Effector memory CD8-positive, alpha-beta T cell (primary cell): ENCODE measurements around the gene E2F4.

Experiments
- ATAC-seq: fragments of 150-1000 bp; cut with Tn5 transposase; replicated peaks from 2 replicates; pipeline ENCODE4 v1.10.0; 2021; ENCODE audit warnings: mild to moderate bottlenecking, moderate library complexity
- DNase-seq, 3 experiments: peaks; one replicate each; pipeline ENCODE4 v3.0.0; 2021
- H3K27ac Mint-ChIP-seq, 2 donors: one replicate each; pipeline ENCODE4 v1.8.0; 2022; ENCODE audit warnings: mild to moderate bottlenecking in 2 of 2, mixed read lengths in 2 of 2, moderate library complexity in 2 of 2
- H3K27me3 Mint-ChIP-seq, 2 donors: one replicate each; pipeline ENCODE4 v1.8.0; 2022; ENCODE audit warnings: mixed read lengths in 2 of 2
- H3K36me3 Mint-ChIP-seq: one replicate; pipeline ENCODE4 v1.8.0; 2022; ENCODE audit warnings: mild to moderate bottlenecking, moderate library complexity, mixed read lengths; ENCODE audit not compliant: insufficient read depth
- H3K4me1 Mint-ChIP-seq, 2 donors: one replicate each; pipeline ENCODE4 v1.8.0; 2022; ENCODE audit warnings: low read depth in 2 of 2, mixed read lengths in 2 of 2
- H3K4me3 Mint-ChIP-seq, 2 donors: one replicate each; pipeline ENCODE4 v1.8.0; 2022; ENCODE audit warnings: mild to moderate bottlenecking in 2 of 2, mixed read lengths in 2 of 2, moderate library complexity in 2 of 2
- H3K9me3 Mint-ChIP-seq, 2 donors: one replicate each; pipeline ENCODE4 v1.8.0; 2022; ENCODE audit warnings: mixed read lengths in 2 of 2

The E2F4 gene

GRCh38 chr16:67151431-67152097 is 40.4 kb upstream of the E2F4 start:
- Mint-ChIP-seq H3K4me1 (peaks cover 32 to 34% of the 10 kb centered on the region in 2 donors), H3K9me3 (no peaks in the 10 kb centered on the region), H3K27me3 (no peaks in the 10 kb centered on the region), H3K27ac (peak overlapping the region in 1 of 2 donors; percentile 57), H3K4me3 (peak overlapping the region; percentile 81 to 82), H3K36me3 (peaks cover 20% of the 10 kb centered on the region)
- no peak for ATAC-seq
- DNase-seq: no peak

DNA sequence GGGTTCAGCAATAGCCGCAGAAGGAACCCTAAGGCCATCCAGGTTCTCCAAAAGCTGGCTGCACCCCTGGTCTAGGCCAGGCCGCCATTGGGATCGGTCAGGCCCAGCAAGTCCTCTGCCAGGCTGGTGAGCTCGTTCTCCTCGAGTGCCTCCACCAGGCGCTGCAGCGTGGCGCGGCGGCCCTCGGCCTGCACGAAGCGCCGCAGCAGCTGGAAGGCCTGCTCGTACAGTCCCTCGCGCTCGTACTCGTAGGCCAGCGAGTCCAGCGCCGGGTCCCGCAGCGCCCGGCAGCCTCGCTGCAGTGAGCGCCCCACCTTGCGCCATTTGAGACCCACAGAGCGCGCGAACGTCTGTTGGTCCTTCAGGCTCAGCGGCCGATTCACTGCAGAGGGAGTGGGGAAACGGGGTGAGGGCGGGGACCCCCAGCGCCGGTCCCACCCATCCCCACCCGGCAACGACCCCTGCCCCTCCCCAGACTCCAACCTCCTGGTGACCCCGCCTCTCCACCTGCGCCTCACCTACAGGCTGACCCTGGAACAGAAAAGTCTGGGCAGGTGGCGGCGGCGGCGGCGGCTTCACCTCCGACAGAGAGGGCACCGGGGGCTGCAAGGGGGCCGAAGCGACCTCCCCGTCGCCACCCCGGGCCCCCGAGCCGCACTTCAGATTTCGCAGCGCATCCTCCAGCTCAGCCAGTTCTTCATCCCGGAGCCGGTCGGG is 37.2 kb upstream of the E2F4 start:
- Mint-ChIP-seq H3K9me3 (no peaks in the 10 kb centered on the region), H3K27me3 (no peaks in the 10 kb centered on the region), H3K4me3 (peak overlapping the region; percentile 76 to 77), H3K4me1 (peaks cover 55% of the 10 kb centered on the region in 2 donors), H3K36me3 (peaks cover 37% of the 10 kb centered on the region), H3K27ac (no peak overlapping the region)
- DNase-seq (no peak), ATAC-seq (no peak)

DNA sequence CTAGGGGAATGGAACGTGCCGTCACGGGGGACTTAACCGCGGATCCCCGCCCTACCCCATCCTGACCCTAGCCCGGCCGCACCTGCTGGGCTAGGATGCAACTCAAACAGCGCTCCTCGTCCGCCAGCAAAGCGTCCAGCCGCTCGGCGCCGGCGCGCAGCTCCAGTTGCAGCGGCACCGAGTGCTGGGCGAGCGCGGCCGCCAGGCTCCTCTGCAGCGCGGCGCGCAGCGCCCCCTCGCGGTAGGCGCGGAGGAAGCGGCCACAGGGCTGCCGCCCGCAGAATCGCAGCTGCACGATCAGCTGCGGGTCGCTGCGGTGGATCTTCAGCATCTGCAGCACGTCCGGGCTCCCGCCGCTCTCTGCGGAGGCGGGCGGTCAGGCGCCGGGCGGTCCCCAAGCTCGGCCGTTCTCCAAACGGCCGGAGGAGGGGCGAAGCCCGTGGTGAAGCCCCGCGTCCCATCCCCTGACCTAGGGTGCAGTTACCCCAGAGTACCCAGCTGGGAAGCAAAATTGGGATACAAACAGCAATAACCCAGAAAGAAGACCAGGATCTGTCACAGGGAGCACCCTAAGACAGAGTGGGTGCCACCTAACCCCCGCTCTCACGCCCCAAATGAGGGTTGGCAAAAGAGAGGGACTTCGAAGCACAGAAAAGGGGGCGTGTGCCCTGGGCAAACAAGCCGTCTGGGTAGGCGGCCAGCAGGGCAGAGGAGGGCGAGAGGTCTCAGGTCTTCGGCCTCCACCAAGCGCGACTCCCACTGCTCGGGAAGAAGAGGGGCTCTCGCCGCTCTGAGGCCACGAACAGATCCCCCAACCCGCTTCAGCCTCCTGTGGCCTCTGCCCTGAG is 36.4 kb upstream of the E2F4 start:
- Mint-ChIP-seq H3K27me3 (no peaks in the 10 kb centered on the region), H3K4me3 (peak overlapping the region; percentile 76 to 77), H3K4me1 (peaks cover 55 to 57% of the 10 kb centered on the region in 2 donors), H3K36me3 (peaks cover 40% of the 10 kb centered on the region), H3K27ac (peak overlapping the region; percentile 16 to 60), H3K9me3 (no peaks in the 10 kb centered on the region)
- peak; percentile 69 to 80 (median 73) for DNase-seq
- ATAC-seq: peak; percentile 39

- Mint-ChIP-seq H3K27me3 (peaks cover 4 to 7% of the 10 kb centered on the region in 2 donors), H3K36me3 (peaks cover 47% of the 10 kb centered on the region), H3K4me1 (peaks cover 54 to 59% of the 10 kb centered on the region in 2 donors), H3K9me3 (no peaks in the 10 kb centered on the region), H3K4me3 (peak overlapping the region; percentile 57 to 77), H3K27ac (peak overlapping the region in 1 of 2 donors; percentile 98)
- DNase-seq (no peak), ATAC-seq (no peak)
These were observed 35.7 kb upstream of the E2F4 start for GRCh38 chr16:67156143-67156844.

DNA sequence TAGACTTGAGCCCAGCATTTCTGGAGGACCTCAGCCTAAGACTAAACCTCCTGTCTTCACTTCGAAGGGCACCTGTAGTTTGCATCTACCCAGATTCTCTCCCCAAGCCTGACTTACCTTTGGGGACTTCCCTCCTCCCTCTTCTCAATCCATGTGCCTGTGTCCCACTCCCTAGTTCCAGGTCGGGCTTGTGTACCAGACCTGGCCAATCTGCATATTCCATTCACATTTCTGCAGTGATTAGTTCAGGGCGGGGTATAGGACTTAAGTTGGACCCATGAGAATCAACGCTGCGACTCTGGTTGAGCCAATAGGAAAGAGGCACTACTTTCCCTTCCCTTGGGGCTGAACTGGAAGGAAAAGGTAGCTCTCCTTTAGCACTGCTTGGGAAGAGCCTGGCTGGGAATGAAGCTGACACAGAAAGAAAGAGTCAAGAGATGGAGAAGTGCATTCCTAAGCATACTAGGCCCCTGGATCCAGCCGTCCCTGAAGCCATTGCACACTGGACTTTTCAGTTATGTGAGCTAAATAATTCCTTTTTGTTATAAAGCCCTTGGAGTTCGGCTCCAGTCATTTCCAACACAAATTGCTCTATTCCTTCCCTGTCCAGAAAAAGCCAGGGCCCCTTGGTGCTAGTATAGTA is 34.7 kb upstream of the E2F4 start:
- no peak for DNase-seq
- Mint-ChIP-seq H3K36me3 (peaks cover 53% of the 10 kb centered on the region), H3K4me3 (peak overlapping the region; percentile 79 to 87), H3K9me3 (no peaks in the 10 kb centered on the region), H3K27ac (peak overlapping the region; percentile 97 to 98), H3K4me1 (peaks cover 50 to 55% of the 10 kb centered on the region in 2 donors), H3K27me3 (peaks cover 4 to 16% of the 10 kb centered on the region in 2 donors)
- ATAC-seq: no peak

DNA sequence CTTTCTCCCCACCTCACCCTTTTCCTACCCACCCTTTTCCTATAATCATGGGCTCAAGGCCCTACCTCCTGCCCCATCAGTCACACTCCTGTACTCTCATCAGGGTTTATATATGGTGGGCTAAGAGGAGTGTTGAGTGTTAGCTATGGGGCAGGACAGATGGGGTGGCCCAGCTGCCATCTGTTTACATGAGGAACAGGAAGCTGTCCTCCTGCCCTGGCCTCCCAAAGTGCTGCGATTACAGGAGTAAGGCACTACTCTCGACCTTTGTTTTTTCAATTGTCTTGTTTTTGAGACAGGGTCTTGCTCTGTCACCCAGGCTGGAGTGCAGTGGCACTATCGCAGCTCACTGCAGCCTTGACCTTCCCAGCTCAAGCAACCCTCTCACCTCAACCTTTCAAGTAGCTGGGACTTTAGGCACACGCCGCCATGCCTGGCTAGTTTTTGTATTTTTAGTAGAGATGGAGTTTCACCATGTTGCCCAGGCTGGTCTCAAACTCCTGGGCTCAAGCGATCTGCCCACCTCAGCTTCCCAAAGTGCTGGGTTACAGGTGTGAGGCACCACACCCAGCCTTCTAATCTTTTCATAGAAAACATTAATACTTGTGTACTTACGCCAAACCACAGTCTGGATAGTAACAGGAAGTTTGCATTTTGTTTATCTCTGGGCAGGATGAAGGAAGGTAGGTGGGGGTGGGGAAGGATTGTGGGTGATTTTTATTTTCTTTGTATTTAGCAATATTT is 33.9 kb upstream of the E2F4 start:
- Mint-ChIP-seq H3K27me3 (peaks cover 4 to 19% of the 10 kb centered on the region in 2 donors), H3K36me3 (peaks cover 53% of the 10 kb centered on the region), H3K4me3 (peak overlapping the region; percentile 79 to 87), H3K4me1 (peaks cover 45 to 52% of the 10 kb centered on the region in 2 donors), H3K9me3 (no peaks in the 10 kb centered on the region), H3K27ac (peak overlapping the region; percentile 97 to 98)
- DNase-seq (no peak), ATAC-seq (peak; percentile 8)

GRCh38 chr16:67158637-67159600 is 33.0 kb upstream of the E2F4 start:
- Mint-ChIP-seq H3K4me1 (peaks cover 38 to 47% of the 10 kb centered on the region in 2 donors), H3K27ac (peak overlapping the region; percentile 97 to 98), H3K27me3 (peaks cover 4 to 19% of the 10 kb centered on the region in 2 donors), H3K9me3 (no peaks in the 10 kb centered on the region), H3K4me3 (peak overlapping the region; percentile 79 to 87), H3K36me3 (peaks cover 48% of the 10 kb centered on the region)
- peak; percentile 67 to 74 (median 73) for DNase-seq
- peak; percentile 51 for ATAC-seq

GRCh38 chr16:67161595-67162058 is 30.3 kb upstream of the E2F4 start:
- H3K27ac Mint-ChIP-seq: no peak overlapping the region
- H3K27me3 Mint-ChIP-seq: peaks cover 18 to 40% of the 10 kb centered on the region in 2 donors
- ATAC-seq (no peak), DNase-seq (no peak)
- no peaks in the 10 kb centered on the region for H3K9me3 Mint-ChIP-seq
- H3K36me3 Mint-ChIP-seq: peaks cover 39% of the 10 kb centered on the region
- H3K4me1 Mint-ChIP-seq: peaks cover 26 to 43% of the 10 kb centered on the region in 2 donors
- peak overlapping the region in 1 of 2 donors; percentile 79 for H3K4me3 Mint-ChIP-seq

- H3K36me3 Mint-ChIP-seq: peaks cover 36% of the 10 kb centered on the region
- H3K9me3 Mint-ChIP-seq: no peaks in the 10 kb centered on the region
- H3K4me1 Mint-ChIP-seq: peaks cover 17 to 35% of the 10 kb centered on the region in 2 donors
- ATAC-seq: no peak
- peaks cover 22 to 50% of the 10 kb centered on the region in 2 donors for H3K27me3 Mint-ChIP-seq
- no peak for DNase-seq
- no peak overlapping the region for H3K27ac Mint-ChIP-seq
- peak overlapping the region in 1 of 2 donors; percentile 34 for H3K4me3 Mint-ChIP-seq
These were observed 29.3 kb upstream of the E2F4 start for GRCh38 chr16:67162506-67163163.

DNA sequence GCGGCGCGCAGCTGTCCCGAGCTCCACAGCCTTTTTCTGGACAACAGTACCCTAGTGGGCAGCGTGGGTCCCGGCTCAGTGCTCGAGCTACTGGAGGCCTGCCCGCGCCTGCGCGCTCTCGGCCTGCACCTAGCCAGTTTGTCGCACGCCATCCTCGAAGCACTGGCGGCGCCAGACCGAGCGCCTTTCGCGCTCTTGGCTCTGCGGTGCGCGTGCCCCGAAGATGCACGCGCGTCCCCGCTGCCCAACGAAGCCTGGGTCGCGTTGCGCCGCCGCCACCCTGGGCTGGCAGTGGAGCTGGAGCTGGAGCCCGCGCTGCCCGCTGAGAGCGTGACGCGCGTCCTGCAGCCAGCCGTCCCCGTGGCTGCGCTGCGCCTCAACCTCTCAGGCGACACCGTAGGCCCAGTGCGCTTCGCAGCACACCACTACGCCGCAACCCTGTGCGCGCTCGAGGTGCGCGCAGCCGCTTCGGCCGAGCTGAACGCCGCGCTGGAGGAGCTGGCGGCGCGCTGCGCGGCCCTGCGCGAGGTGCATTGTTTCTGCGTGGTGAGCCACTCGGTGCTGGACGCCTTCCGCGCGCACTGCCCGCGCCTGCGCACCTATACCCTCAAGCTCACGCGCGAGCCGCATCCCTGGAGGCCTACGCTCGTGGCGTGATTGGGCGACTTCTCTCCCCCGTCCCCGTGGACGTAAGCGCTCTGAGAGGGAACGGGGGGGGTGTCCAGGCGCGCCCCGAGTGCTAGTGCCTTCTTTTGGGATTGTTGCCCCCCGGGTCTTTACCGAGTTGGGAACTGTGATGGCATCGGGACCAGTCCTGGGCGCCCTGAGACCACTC is 28.6 kb upstream of the E2F4 start:
- peak; percentile 1 for ATAC-seq
- Mint-ChIP-seq H3K4me3 (peak overlapping the region; percentile 54 to 65), H3K27me3 (peaks cover 27 to 58% of the 10 kb centered on the region in 2 donors), H3K4me1 (peaks cover 10 to 28% of the 10 kb centered on the region in 2 donors), H3K36me3 (peaks cover 31% of the 10 kb centered on the region), H3K9me3 (no peaks in the 10 kb centered on the region), H3K27ac (no peak overlapping the region)
- peak in 1 of 3 experiments; percentile 34 for DNase-seq
